Kidney (tissue), 2 donors: ENCODE results near the gene PLB1. TPM values are rescaled to one million over a fixed set of nuclear protein-coding genes. Genes with fewer than 3 reads are reported as not detected.

ENCODE experiments used
- polyA plus RNA-seq: library from polyadenylated mRNA; stranded (reverse); fragments of 350-450 nt; fragmentation: Illumina TruSeq; extraction: RNeasy Lipid Tissue Mini Kit (QIAGEN cat#74804); gene quantifications from one replicate; pipeline ENCODE4 v1.2.3, GENCODE V29; 2014; ENCODE audit warnings: low read depth, low replicate concordance; ENCODE audit not compliant: insufficient read depth
- total RNA-seq: library from RNA; stranded (reverse); fragmentation: NEBNext Ultra II Directional; extraction: Animal tissue kit (Norgen Biotek cat#: 25700); gene quantifications from one replicate; pipeline ENCODE4 v1.2.1, GENCODE V29; 2021
- donor health status: DM: yes; HTN: yes; CAD: no.

The PLB1 gene
- total and polyA plus RNA-seq, 2 donors from 2014 or later = 0.95 to 6.8 TPM

Other genes starting within 250 kb of the PLB1 start
- 149 TPM for gene FOSL2, start 103.2 kb upstream of the PLB1 start, total RNA-seq
- gene FOSL2, start 103.2 kb upstream of the PLB1 start, polyA plus RNA-seq = 20.6 TPM